IPS-20b (cell line): ENCODE data around the gene ADAP1.

ENCODE experiments used
- H3K27ac ChIP-seq: one replicate; pipeline ENCODE4 v1.5.1; 2013; ENCODE audit warnings: low read length
- H3K27me3 ChIP-seq: 2 replicates; pipeline ENCODE4 v1.6.1; 2013; ENCODE audit warnings: mild to moderate bottlenecking, low read length, inconsistent platforms; ENCODE audit not compliant: insufficient read depth
- H3K36me3 ChIP-seq: 2 replicates; pipeline ENCODE4 v1.6.1; 2013; ENCODE audit warnings: low read depth, mild to moderate bottlenecking, inconsistent platforms, low read length, moderate library complexity; ENCODE audit not compliant: insufficient read depth
- H3K4me1 ChIP-seq: 2 replicates; pipeline ENCODE4 v1.6.1; 2013; ENCODE audit warnings: mild to moderate bottlenecking, control low read depth, inconsistent platforms, low read length, moderate library complexity; ENCODE audit not compliant: insufficient read depth
- H3K4me3 ChIP-seq: 2 replicates; pipeline ENCODE4 v1.5.1; 2013; ENCODE audit warnings: mild to moderate bottlenecking, low read length, inconsistent platforms
- H3K9ac ChIP-seq: 2 replicates; pipeline ENCODE4 v1.6.1; 2013; ENCODE audit warnings: low read depth, mild to moderate bottlenecking, inconsistent platforms, low read length, moderate library complexity
- H3K9me3 ChIP-seq: 2 replicates; pipeline ENCODE4 v1.6.1; 2013; ENCODE audit warnings: mild to moderate bottlenecking, low read depth, low read length, inconsistent platforms; ENCODE audit not compliant: insufficient read depth

Gene ADAP1

DNA sequence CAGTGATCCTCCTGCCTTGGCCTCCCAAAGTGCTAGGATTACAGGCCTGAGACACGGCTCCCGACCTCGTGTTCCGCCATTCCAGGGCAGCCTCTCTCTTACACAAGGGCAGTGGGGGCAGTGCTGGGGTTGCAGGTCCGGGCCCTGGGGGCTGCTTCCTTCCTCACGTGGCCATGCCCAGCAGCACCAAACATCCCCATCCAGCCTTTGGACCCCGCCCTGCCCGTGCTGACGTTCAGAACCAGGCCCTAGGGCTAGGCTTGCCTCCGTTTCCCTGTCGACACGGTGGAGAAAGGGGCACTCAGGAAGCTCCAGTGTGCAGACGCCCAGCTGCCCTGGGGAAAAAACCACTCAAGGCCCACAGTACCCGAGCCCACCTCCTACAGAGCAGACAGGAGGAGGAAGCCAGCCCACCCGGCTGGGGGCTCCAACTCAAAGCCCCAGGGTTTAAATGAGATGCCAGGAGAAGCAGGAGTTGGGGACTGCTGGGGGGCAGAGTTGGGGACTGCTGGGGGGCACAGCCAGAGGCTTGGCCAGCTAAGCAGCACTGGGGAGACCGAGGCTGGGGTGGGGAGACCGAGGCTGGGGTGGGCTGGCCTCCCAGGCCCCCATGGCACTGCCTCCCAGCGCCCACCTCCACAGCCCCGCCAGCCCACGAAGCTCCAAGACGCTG, 35.9 kb downstream of the ADAP1 start:
- H3K9me3 ChIP-seq = no peaks in the 10 kb centered on the region
- H3K4me3 ChIP-seq = no peak overlapping the region
- no peak overlapping the region for H3K9ac ChIP-seq
- H3K27me3 ChIP-seq = no peaks in the 10 kb centered on the region
- H3K36me3 ChIP-seq = no peaks in the 10 kb centered on the region
- H3K27ac ChIP-seq = no peak overlapping the region
- H3K4me1 ChIP-seq = no peaks in the 10 kb centered on the region

DNA sequence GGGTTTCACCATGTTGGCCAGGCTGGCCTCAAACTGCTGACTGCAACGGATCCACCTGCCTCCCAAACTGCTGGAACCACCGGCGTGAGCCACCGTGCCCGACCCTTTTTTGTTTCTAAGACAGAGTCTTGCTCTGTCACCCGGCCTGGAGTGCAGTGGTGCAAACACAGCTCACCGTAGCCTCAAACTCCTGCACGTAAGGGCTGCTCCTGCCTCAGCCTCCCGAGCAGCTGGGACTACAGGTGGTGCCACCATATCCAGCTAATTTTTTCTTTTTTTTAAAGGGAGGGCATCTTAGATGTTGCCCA, 36.4 kb downstream of the ADAP1 start:
- H3K4me1 ChIP-seq = no peaks in the 10 kb centered on the region
- H3K4me3 ChIP-seq = no peak overlapping the region
- no peaks in the 10 kb centered on the region for H3K36me3 ChIP-seq
- H3K27me3 ChIP-seq = no peaks in the 10 kb centered on the region
- no peaks in the 10 kb centered on the region for H3K9me3 ChIP-seq
- H3K9ac ChIP-seq = no peak overlapping the region
- H3K27ac ChIP-seq = no peak overlapping the region

DNA sequence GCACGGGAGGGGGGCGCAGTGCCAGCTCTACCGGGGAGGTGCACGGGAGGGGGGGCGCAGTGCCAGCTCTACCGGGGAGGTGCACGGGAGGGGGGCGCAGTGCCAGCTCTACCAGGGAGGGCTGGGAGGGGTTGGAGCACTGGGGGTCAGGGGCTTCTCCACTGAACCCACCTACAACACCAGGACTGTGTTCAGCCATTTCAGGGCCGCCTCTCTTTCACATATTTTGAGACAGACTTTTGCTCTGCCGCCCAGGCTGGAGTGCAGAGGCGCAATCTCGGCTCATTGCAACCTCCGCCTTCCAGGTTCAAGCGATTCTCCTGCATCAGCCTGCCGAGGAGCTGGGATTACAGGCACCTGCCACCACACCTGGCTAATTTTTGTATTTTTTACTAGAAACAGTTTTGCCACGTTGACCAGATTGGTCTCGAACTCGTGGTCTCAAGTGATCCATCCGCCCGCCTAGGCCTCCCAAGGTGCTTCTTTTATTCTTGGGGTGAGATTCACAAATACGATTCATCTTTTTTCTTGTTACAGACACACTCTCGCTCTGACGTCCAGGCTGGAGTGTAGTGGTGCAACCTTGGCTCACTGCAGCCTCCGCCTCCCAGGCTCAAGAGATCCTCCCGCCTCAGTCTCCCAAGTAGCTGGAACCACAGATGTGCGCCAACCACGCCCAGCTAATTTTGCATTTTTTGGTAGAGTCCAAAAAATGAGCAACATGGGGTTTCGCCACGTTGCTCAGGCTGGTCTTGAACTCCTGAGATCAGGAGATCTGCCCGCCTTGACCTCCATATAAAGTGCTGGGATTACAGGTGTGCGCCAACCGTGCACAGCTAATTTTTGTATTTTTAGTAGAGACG, 37.0 kb downstream of the ADAP1 start:
- no peak overlapping the region for H3K27ac ChIP-seq
- no peak overlapping the region for H3K9ac ChIP-seq
- no peaks in the 10 kb centered on the region for H3K9me3 ChIP-seq
- no peaks in the 10 kb centered on the region for H3K27me3 ChIP-seq
- no peaks in the 10 kb centered on the region for H3K36me3 ChIP-seq
- H3K4me1 ChIP-seq = no peaks in the 10 kb centered on the region
- no peak overlapping the region for H3K4me3 ChIP-seq

DNA sequence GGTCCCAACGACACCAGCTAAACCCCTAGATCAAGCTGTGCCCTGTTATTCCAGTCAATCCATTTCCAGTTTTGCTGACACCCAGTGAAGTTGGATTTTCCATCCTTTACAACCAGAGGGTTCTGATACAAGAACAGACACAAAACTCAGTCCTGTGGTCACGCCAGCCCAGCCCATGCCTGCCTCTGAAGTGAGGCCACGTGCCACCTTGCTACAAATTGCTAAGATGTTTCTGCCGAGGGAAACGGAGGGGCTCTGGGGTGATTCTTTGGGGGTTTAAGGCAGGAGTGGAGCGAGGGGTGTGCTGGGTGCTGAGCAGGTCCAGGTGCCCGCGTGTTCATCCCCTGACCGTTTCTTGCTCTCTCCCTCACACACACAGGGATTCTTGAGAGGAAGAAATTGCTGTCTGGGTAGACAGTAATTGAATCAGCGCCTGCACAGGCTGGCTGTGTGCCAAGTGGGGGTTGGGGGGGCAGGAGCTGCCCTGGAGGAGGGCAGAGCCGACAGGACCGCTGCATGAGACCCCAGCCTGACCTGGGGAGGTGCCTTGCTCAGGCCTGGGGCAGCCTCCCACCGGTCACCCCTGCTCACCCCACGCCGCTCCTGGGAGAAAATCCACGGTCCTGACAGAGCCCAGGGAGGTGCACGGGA, 38.1 kb downstream of the ADAP1 start:
- no peak overlapping the region for H3K9ac ChIP-seq
- H3K27me3 ChIP-seq = no peaks in the 10 kb centered on the region
- no peaks in the 10 kb centered on the region for H3K36me3 ChIP-seq
- no peaks in the 10 kb centered on the region for H3K4me1 ChIP-seq
- H3K27ac ChIP-seq = no peak overlapping the region
- H3K4me3 ChIP-seq = no peak overlapping the region
- no peaks in the 10 kb centered on the region for H3K9me3 ChIP-seq

DNA sequence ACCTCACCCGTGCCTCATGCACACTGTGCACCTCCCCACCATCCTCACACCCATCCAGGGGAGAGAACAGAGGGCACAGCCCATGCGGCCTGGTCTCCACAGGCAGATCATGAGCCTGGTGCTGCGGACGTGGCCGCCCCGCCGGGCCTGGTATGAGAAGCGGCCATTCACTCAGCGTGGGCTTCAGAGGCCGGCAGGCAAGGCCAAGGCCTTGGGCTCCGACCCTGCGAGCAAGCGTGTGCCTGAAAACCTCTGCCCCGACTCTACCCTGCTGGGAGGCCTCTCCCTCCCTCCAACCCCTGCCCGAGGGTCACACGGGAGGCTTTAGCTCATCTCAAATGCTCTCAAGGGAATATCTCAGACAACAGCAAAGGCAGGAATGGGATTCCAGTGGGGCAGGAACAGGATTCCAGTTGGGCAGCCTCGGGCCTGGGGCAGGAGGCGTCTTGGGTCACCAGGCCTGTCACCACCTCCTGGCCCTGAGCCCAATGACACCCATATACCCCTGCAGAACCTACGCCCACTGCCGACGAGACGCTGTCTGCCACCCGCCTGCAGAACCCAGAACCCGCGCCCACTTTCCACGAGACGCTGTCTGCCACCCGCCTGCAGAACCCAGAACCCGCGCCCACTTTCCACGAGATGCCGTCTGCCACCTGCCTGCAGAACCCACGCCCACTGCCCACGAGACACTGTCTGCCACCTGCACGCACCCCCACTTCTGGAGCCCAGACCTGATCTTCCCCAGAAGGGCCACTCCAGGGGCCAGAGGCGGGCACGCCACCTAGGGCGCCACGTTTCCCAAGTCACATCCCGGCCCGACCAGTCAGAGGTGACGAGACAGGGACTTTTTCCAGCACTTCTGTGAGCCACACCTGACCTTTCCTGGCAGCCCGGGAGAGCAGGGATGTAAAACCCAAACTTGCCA, 38.9 kb downstream of the ADAP1 start:
- Histone ChIP-seq H3K27me3 (no peaks in the 10 kb centered on the region), H3K36me3 (no peaks in the 10 kb centered on the region), H3K9me3 (no peaks in the 10 kb centered on the region), H3K4me3 (no peak overlapping the region), H3K4me1 (no peaks in the 10 kb centered on the region), H3K9ac (no peak overlapping the region), H3K27ac (no peak overlapping the region)

DNA sequence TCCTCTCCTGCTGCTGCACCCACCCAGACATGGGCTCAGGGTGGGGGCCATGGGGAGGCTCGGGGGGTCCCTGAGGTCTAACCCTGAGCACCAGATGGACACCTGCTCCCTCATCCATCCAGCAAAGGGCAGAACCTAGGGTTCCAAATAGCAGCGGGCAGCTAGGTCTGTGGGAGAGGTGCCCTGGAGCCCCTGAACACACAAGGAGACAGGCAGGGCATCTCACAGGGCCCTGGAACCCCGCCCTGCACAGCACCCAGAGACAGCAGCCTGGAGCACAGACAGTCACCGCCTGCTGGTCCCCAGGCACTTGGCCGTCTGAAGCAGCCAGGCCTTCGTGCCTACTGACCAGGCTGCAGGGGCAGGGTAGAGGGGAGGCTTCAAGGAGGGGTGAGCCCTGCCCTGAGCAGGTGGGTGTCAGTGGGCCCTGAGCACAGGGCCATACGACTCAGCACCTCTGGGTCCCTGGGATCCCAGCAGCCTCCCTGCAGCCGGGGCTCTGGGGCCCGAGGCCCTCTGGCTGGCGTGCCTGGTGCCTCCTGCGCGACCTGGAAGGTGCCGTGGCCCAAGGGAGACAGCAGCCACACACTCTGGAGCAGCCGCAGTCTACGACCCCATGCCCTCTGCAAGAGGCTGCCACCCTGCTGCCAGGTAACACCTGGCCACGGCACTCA, 39.8 kb downstream of the ADAP1 start:
- Histone ChIP-seq H3K4me1 (no peaks in the 10 kb centered on the region), H3K4me3 (no peak overlapping the region), H3K27ac (no peak overlapping the region), H3K27me3 (peaks cover 5% of the 10 kb centered on the region; the same call in 1 of the 2 replicates), H3K9ac (no peak overlapping the region), H3K36me3 (no peaks in the 10 kb centered on the region), H3K9me3 (no peaks in the 10 kb centered on the region)

DNA sequence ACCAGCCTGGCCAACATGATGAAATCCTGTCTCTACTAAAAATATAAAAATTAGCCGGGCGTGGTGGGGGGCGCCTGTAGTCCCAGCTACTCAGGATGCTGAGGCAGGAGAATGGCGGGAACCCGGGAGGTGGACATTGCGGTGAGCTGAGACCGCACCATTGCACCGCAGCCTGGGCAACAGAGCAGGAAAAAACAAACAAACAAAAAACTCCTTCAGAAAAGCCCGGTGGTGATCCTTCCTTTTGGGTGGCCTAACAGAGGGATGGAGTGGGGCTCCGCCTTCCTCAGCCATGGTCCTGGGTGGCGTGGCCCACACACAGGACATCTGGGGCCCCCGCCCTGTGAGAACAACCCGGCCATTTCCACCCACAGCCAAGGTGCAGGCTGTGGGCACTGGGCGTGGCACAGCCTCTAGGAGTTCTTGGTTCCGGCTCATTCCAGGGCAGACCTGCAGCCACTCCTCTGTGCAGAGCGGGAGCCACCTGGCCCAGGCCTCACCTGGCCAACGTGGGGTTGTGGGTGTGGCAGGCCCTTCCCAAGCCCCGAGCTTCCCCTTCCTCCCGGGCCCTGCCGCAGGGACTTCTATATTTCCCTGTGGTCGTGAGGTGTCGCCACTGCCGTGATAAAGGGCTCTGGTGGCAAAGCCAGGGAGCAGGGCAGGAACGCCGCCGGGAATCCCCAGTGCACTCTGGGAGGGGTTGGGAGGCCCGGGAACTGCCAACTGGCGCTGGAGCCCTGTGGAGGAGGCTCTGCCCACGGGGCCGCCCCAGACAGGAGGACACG, 40.6 kb downstream of the ADAP1 start:
- H3K4me3 ChIP-seq = no peak overlapping the region
- H3K27ac ChIP-seq = no peak overlapping the region
- no peaks in the 10 kb centered on the region for H3K4me1 ChIP-seq
- no peaks in the 10 kb centered on the region for H3K36me3 ChIP-seq
- H3K9ac ChIP-seq = no peak overlapping the region
- peaks cover 9% of the 10 kb centered on the region; the same call in 1 of the 2 replicates for H3K27me3 ChIP-seq
- H3K9me3 ChIP-seq = no peaks in the 10 kb centered on the region

DNA sequence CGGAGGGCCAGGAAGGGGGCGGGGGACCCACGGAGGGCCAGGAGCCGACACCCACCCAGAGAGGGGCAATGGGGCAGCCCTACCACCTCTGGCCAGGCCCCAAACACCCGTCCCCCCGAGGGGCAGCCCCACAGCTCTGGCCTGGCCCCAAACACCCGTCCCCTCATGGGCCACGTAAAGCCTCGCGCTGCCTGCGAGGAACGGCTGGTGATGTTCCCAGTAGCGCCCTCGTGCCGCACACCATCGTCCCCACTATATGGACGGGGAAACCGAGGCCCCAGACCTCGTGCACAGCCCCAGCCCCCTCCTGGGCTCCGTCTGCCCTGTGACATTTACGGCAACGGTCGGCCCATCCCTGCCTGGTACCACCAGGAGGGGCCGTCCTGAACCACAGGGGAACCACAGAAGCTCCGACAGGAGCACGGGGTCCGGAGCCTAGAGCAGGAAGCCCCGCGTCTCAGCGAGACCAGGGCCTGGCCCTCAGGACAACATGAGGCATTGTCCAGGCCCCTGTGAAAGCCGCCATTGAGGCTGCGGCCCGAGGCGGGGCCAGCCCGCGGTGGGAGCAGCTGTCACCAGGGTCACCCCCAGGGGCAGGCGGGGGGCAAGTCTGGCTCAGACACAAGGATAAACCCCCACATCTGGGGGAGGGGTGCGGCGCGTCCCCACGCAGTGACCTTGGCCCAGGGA, 42.5 kb downstream of the ADAP1 start:
- no peak overlapping the region for H3K27ac ChIP-seq

DNA sequence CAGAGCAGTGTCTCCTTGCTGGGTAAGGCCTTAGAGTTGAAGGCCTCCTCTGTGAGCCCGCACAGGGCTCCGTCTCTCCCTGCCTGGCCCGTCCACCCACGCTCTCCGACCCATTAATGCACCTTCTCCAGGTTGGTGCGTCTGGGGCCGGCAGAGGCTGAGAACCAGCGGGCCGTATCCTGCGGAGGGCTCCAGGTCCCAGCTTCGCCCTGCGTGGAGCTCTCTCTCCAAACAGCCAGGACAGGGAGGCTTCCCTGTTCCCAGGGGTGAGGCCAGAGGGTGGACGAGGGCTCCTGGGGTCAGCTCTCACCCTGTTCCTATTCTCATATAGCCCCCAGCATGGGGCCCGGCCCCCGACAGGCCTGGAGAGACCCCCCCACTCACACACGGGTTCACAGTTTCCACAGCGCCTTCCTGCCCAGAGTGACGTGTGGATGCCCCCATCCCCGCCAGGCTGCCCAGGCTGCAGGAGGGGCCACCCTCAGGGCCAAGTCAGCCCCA, 43.5 kb downstream of the ADAP1 start:
- Histone ChIP-seq H3K27ac (no peak overlapping the region), H3K9ac (no peak overlapping the region), H3K9me3 (no peaks in the 10 kb centered on the region), H3K4me1 (no peaks in the 10 kb centered on the region), H3K4me3 (no peak overlapping the region), H3K27me3 (peaks cover 9% of the 10 kb centered on the region; the same call in 1 of the 2 replicates), H3K36me3 (no peaks in the 10 kb centered on the region)

More for the DNA sequence above, 42.5 kb downstream of the ADAP1 start:
- no peaks in the 10 kb centered on the region for H3K36me3 ChIP-seq
- H3K4me3 ChIP-seq = no peak overlapping the region
- H3K9ac ChIP-seq = no peak overlapping the region
- H3K4me1 ChIP-seq = no peaks in the 10 kb centered on the region
- H3K27me3 ChIP-seq = peaks cover 9% of the 10 kb centered on the region; the same call in 1 of the 2 replicates
- no peaks in the 10 kb centered on the region for H3K9me3 ChIP-seq

DNA sequence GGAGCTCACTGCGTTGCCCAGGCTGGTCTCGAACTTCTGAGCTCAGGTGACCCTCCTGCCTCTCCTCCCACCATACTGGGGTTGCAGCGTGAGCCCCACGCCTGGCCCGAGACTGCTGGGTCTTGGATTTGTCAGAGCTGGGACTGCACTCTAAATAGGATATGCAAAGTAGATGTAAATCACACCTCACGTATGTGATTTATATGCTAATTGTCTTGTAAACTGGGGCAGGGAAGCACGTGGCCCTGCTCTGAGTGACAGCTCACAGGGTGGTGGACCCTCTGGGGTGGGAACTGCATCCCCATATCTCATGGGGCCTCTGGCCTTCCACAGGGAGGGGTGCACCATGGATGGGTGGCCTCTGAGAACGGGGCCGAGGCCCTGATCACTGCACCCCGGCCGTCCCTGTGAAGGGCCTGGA, 44.0 kb downstream of the ADAP1 start:
- Histone ChIP-seq H3K27ac (no peak overlapping the region), H3K9ac (no peak overlapping the region), H3K27me3 (peaks cover 9% of the 10 kb centered on the region; the same call in 1 of the 2 replicates), H3K4me3 (no peak overlapping the region), H3K4me1 (no peaks in the 10 kb centered on the region), H3K9me3 (no peaks in the 10 kb centered on the region), H3K36me3 (no peaks in the 10 kb centered on the region)
